ENCODE data around the gene OR3A3.
"Not testable (repeated sequence)": the region's sequence is repeated elsewhere in the genome, so short reads cannot be mapped to it uniquely, and the experiment has no call there.

GRCh38 chr17:3466355-3466754 is 55.2 kb downstream of the OR3A3 start:
- TF ChIP-seq, protein P1, sequence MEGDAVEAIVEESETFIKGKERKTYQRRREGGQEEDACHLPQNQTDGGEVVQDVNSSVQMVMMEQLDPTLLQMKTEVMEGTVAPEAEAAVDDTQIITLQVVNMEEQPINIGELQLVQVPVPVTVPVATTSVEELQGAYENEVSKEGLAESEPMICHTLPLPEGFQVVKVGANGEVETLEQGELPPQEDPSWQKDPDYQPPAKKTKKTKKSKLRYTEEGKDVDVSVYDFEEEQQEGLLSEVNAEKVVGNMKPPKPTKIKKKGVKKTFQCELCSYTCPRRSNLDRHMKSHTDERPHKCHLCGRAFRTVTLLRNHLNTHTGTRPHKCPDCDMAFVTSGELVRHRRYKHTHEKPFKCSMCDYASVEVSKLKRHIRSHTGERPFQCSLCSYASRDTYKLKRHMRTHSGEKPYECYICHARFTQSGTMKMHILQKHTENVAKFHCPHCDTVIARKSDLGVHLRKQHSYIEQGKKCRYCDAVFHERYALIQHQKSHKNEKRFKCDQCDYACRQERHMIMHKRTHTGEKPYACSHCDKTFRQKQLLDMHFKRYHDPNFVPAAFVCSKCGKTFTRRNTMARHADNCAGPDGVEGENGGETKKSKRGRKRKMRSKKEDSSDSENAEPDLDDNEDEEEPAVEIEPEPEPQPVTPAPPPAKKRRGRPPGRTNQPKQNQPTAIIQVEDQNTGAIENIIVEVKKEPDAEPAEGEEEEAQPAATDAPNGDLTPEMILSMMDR (IDR thresholded peaks at IDR 0.05) = not testable (repeated sequence)
- not testable (repeated sequence) for TF ChIP-seq POLR2A (IDR thresholded peaks at IDR 0.05)

All from adrenal gland (tissue), 5 donors.